SK-N-SH (cell line): ENCODE results near the gene JAKMIP3.

Experiments used
- RCOR1 ChIP-seq: fragments of 150-350 bp; IDR thresholded peaks from 2 replicates; pipeline ENCODE4 v1.6.1; 2017; ENCODE audit warnings: antibody characterized with exemption, low read length
- TF ChIP-seq, protein P1 (sequence below): fragments of 200-600 bp; sonication (generic); IDR thresholded peaks from 2 replicates; pipeline ENCODE4 v1.6.1; 2017; ENCODE audit warnings: antibody characterized with exemption, mild to moderate bottlenecking, moderate library complexity
- TF ChIP-seq, protein P2 (sequence below): IDR thresholded peaks from 2 replicates; pipeline ENCODE4 v1.6.1; 2012; ENCODE audit warnings: mild to moderate bottlenecking, low read depth, low read length, moderate library complexity

DNA sequence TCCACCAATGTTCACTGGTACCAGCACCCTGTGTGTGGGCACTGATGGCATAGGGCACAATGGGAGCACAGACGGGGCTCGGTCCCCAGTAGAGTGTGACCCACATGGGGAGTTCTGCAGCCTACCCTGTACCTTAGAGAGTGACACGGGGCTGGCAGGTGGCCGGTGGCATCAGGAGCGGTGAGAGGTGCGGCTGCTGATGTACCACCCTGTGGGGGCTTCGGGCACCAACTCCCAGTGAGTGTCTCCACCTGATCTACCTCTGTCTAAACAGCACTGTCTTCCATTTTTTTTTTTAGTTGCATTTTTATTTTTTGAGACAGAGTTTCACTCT is 4.1 kb downstream of the JAKMIP3 start:
- TF ChIP-seq RCOR1: no peak
- TF ChIP-seq, protein P1, sequence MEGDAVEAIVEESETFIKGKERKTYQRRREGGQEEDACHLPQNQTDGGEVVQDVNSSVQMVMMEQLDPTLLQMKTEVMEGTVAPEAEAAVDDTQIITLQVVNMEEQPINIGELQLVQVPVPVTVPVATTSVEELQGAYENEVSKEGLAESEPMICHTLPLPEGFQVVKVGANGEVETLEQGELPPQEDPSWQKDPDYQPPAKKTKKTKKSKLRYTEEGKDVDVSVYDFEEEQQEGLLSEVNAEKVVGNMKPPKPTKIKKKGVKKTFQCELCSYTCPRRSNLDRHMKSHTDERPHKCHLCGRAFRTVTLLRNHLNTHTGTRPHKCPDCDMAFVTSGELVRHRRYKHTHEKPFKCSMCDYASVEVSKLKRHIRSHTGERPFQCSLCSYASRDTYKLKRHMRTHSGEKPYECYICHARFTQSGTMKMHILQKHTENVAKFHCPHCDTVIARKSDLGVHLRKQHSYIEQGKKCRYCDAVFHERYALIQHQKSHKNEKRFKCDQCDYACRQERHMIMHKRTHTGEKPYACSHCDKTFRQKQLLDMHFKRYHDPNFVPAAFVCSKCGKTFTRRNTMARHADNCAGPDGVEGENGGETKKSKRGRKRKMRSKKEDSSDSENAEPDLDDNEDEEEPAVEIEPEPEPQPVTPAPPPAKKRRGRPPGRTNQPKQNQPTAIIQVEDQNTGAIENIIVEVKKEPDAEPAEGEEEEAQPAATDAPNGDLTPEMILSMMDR: no peak
- TF ChIP-seq, protein P2, sequence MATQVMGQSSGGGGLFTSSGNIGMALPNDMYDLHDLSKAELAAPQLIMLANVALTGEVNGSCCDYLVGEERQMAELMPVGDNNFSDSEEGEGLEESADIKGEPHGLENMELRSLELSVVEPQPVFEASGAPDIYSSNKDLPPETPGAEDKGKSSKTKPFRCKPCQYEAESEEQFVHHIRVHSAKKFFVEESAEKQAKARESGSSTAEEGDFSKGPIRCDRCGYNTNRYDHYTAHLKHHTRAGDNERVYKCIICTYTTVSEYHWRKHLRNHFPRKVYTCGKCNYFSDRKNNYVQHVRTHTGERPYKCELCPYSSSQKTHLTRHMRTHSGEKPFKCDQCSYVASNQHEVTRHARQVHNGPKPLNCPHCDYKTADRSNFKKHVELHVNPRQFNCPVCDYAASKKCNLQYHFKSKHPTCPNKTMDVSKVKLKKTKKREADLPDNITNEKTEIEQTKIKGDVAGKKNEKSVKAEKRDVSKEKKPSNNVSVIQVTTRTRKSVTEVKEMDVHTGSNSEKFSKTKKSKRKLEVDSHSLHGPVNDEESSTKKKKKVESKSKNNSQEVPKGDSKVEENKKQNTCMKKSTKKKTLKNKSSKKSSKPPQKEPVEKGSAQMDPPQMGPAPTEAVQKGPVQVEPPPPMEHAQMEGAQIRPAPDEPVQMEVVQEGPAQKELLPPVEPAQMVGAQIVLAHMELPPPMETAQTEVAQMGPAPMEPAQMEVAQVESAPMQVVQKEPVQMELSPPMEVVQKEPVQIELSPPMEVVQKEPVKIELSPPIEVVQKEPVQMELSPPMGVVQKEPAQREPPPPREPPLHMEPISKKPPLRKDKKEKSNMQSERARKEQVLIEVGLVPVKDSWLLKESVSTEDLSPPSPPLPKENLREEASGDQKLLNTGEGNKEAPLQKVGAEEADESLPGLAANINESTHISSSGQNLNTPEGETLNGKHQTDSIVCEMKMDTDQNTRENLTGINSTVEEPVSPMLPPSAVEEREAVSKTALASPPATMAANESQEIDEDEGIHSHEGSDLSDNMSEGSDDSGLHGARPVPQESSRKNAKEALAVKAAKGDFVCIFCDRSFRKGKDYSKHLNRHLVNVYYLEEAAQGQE: no peak
